ENCODE data around the gene ELMO1.

ELMO1 gene

GRCh38 chr7:37216156-37216852 is 232.4 kb downstream of the ELMO1 start:
- no peak for DNase-seq (ENCODE audit: low spot score)

- no peak for DNase-seq (ENCODE audit: low spot score)
Measured at GRCh38 chr7:37215290-37215923, 233.3 kb downstream of the ELMO1 start.

GRCh38 chr7:37212556-37212955 is 236.1 kb downstream of the ELMO1 start:
- DNase-seq (ENCODE audit: low spot score), result no peak

- DNase-seq (ENCODE audit: low spot score), result no peak
Measured at GRCh38 chr7:37212051-37212450, 236.6 kb downstream of the ELMO1 start.

GRCh38 chr7:37211097-37211880 is 237.4 kb downstream of the ELMO1 start:
- DNase-seq (ENCODE audit: low spot score), result no peak

GRCh38 chr7:37209195-37209594 is 239.5 kb downstream of the ELMO1 start:
- DNase-seq (ENCODE audit: low spot score), result no peak

- peak; percentile 38 for DNase-seq (ENCODE audit: low spot score)
Measured at GRCh38 chr7:37208528-37208927, 240.1 kb downstream of the ELMO1 start.

- no peak for DNase-seq (ENCODE audit: low spot score)
Measured at GRCh38 chr7:37206192-37206591, 242.5 kb downstream of the ELMO1 start.

GRCh38 chr7:37205451-37205850 is 243.2 kb downstream of the ELMO1 start:
- no peak for DNase-seq (ENCODE audit: low spot score)

- DNase-seq (ENCODE audit: low spot score), result no peak
Measured at GRCh38 chr7:37201876-37202198, 246.8 kb downstream of the ELMO1 start.

GRCh38 chr7:37201003-37201875 is 247.4 kb downstream of the ELMO1 start:
- peak; percentile 71 for DNase-seq (ENCODE audit: low spot score)

GRCh38 chr7:37198906-37199485 is 249.7 kb downstream of the ELMO1 start:
- DNase-seq (ENCODE audit: low spot score), result peak; percentile 70

GRCh38 chr7:37198041-37198905 is 250.4 kb downstream of the ELMO1 start:
- no peak for DNase-seq (ENCODE audit: low spot score)

- no peak for DNase-seq (ENCODE audit: low spot score)
Measured at GRCh38 chr7:37197108-37197507, 251.6 kb downstream of the ELMO1 start.

GRCh38 chr7:37196676-37197075 is 252.0 kb downstream of the ELMO1 start:
- no peak for DNase-seq (ENCODE audit: low spot score)

- no peak for DNase-seq (ENCODE audit: low spot score)
Measured at GRCh38 chr7:37195388-37195787, 253.3 kb downstream of the ELMO1 start.

- DNase-seq (ENCODE audit: low spot score), result no peak
Measured at GRCh38 chr7:37194943-37195342, 253.7 kb downstream of the ELMO1 start.

- DNase-seq (ENCODE audit: low spot score), result no peak
Measured at GRCh38 chr7:37193775-37194135, 254.9 kb downstream of the ELMO1 start.

- DNase-seq (ENCODE audit: low spot score), result no peak
Measured at GRCh38 chr7:37193087-37193774, 255.4 kb downstream of the ELMO1 start.

- no peak for DNase-seq (ENCODE audit: low spot score)
Measured at GRCh38 chr7:37191797-37192196, 256.9 kb downstream of the ELMO1 start.
